ENCODE data around the gene SYCE1.
"Not testable (repeated sequence)": the region's sequence is repeated elsewhere in the genome, so short reads cannot be mapped to it uniquely, and the experiment has no call there.

Gene SYCE1

DNA sequence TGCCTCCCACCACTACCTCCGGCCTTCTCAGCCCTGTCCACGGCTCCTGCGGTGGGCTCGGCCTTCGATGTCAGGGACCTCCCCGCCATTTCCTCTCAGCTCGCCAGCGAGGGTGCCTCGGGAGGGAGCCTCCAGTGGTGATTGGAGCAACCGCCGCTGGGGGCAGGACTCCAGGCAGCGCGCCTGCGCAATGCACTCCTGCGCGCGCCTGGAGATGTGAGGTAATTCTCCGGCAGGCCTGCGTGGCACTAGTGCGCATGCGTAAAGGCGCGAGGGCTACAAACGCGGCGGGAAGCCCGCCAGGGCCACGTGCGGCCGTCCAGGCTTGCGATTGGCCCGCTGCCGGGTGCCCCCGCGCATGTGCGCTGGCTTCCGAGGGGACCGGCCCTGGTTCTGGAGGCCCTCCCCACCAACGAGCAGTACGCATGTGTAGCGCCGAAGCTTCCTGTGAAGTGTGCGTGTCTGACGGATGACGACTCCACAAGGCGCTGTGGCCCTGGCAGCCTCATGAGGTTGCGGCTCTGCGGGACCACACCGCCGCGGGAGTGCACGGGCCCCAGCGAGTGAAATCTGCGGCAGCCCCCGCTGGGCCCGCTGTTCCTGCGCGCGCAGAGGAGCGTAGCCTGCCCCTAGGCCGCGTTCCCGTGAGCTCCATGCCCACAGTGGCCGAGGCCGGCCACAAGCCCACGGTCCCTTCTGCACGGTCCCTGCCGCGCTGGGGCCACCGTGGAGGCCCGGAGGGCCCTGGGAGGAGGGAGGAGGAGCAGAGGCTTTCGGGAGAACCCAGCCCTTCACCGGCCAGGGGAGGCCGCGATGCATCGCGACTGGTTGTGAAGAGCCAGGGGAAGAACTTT is at the start of gene SYCE1:
TSS of gene SYCE1 (minus strand) at position 143 of the 854 bp plus-strand sequence. CDS start at position 89, 54 bp downstream.
- in situ Hi-C loops (cut with HindIII; ENCODE audit: low sequenced_read_pairs): no loop called here

DNA sequence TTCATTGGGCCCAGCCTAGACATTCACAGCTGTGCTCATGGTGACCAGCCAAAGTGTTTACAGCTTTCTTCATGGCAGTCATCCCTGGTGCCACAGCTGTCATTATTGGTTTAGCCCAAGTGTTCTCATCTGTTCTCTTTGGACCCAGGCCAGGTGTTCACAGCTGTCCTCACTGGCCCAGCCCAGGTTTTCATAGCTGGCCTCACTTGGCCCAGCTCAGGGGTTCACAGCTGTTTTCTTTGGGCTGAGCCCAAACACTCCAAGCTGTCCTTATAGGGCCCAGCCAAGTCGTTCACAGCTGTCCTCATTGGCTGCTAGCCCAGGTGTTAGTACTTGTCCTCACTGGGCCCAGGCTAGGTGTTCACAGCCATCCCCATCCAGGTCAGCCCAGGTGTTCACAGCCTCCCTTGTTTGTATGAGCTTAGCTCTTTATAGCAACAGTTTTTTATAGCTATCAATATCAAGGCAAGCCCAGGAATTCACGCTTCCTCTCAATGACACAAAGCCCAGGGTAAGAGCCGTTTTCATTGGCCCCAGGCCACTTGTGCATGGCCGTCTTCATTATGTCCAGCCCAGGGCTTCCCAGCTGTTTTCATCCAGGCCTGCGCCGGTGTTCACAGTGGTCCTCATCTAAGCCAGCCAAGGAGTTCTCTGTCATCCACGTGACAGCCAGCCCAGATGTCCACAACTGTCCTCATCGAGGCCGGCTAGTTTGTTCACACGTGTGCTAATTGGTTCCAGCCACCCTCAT is 49.6 kb upstream of the SYCE1 start:
- in situ Hi-C loops (cut with HindIII; ENCODE audit: low sequenced_read_pairs): no loop called here

GRCh38 chr10:133613699-133614098 is 48.3 kb upstream of the SYCE1 start:
- in situ Hi-C loops (cut with HindIII; ENCODE audit: low sequenced_read_pairs): no loop called here

GRCh38 chr10:133611079-133611478 is 45.7 kb upstream of the SYCE1 start:
- in situ Hi-C loops (cut with HindIII; ENCODE audit: low sequenced_read_pairs): no loop called here

DNA sequence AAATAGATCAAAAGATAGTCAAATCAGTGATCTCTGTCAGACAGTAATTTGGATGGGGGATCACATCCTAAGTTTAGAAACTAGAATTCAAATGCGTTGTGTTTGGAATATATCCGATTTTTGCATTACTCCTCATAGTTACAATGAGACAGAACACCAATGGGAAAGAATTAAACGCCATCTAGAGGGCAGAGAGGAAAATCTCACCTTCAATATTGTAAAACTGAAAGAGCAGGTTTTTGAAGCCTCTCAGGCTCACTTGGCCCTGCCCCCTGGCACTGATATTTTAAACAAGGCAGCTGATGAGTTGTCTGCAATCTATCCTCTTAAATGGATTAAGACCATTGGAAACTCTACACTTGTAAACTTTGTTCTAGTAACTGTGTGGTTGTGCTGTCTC is 43.5 kb upstream of the SYCE1 start:
- in situ Hi-C loops (cut with HindIII; ENCODE audit: low sequenced_read_pairs): no loop called here

GRCh38 chr10:133603434-133603833 is 38.1 kb upstream of the SYCE1 start:
- in situ Hi-C loops (cut with HindIII; ENCODE audit: low sequenced_read_pairs): not testable (repeated sequence)

DNA sequence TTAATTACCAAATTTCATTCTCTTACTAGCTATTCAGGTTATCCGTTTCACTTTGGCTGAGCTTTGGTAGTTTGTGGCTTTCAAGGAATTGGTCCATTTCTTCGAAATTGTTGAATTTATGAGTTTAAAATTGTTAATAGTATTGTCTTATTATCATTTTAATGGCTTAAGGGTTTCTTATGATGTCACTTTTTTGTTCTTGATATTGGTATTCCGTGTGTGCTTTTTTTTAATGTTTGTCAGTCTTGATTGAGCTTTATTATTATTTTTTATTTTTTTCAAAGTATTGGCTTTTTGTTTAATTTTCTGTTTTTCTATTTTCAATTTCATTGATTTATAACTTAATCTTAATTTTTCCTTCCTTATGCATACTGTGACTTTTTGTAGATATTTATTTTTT is 35.3 kb upstream of the SYCE1 start:
- in situ Hi-C loops (cut with HindIII; ENCODE audit: low sequenced_read_pairs): no loop called here

- in situ Hi-C loops (cut with HindIII; ENCODE audit: low sequenced_read_pairs): not testable (repeated sequence)
Observed at GRCh38 chr10:133599869-133600268, 34.5 kb upstream of the SYCE1 start.

GRCh38 chr10:133592716-133593115 is 27.3 kb upstream of the SYCE1 start:
- in situ Hi-C loops (cut with HindIII; ENCODE audit: low sequenced_read_pairs): no loop called here

GRCh38 chr10:133590970-133591359 is 25.6 kb upstream of the SYCE1 start:
- in situ Hi-C loops (cut with HindIII; ENCODE audit: low sequenced_read_pairs): no loop called here

GRCh38 chr10:133590226-133590969 is 25.0 kb upstream of the SYCE1 start:
- in situ Hi-C loops (cut with HindIII; ENCODE audit: low sequenced_read_pairs): no loop called here

- in situ Hi-C loops (cut with HindIII; ENCODE audit: low sequenced_read_pairs): not testable (repeated sequence)
Observed at GRCh38 chr10:133577037-133577436, 11.7 kb upstream of the SYCE1 start.

DNA sequence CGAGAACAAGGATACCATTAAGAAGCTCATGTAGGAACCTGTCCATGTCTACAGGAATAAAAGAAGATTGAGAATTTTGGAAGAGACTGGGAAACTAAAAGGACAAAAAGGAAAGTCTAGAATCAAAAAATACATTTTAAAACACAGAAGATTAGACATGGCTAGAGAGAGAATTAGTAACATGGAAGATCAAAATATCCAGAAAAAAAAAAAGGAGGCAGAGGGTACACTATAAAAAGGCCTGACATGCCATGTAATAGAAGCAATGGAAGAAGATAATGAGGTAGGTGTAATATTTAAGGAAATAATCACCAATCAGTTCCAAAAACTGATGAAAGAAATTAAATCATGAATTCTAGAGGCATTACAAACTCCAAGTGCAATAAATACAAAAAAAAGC is 8.1 kb upstream of the SYCE1 start:
- in situ Hi-C loops (cut with HindIII; ENCODE audit: low sequenced_read_pairs): not testable (repeated sequence)

DNA sequence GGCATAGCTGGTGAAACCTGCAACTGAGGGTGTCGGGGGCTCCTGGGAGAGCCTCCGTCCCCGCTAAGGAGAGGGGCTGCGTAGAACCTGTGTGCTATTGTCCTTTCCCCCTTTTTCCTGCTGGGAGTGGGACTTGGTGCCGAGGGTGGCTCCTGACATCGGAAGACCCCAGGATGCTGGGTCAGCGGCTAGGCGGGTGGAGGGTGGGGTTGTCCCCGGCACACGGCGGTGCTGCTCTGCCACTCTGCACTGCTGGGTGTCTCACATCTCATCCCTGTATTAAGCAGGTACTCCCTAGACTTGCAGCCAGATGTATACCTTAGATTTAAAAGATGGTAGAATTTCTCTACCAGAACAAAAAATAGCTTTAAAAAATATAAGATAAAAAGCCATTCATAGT is 6.7 kb upstream of the SYCE1 start:
- in situ Hi-C loops (cut with HindIII; ENCODE audit: low sequenced_read_pairs): not testable (repeated sequence)

- in situ Hi-C loops (cut with HindIII; ENCODE audit: low sequenced_read_pairs): not testable (repeated sequence)
Observed at GRCh38 chr10:133569801-133570200, 4.4 kb upstream of the SYCE1 start.

DNA sequence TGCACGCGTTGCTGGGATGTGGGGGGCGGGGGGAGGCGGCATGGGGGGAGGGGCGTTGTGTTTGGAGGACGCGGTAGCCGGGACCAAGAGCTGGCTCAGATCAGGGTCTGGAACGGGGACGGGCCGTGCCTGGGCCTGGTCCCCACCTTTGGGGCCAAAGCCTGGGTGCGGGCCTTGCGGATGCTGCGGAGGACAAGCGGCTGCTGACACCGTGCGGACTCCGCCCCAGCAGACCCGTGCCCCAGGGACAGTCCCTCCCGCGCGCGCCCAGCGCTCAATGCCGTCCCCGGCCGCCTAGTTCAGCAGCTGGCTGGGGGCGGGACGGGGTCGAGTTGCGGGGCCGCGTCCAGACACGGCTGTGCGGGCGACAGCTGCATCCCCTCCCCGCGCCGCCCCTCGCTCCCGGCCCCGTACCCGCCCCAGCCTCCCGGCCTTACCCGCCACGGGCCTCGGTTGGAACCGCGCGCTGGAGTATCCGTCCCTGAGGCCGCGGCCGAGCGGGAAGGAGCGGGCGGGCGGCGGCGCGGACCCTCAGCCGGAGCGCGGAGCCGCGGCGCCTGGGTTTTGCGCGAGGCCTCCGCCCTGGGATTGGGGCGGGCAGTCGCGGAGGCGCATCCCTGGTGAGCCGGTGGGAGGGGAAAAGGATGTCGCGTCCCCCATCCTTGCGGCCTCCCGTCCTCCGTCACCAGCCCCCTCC is 3.6 kb upstream of the SYCE1 start:
- in situ Hi-C loops (cut with HindIII; ENCODE audit: low sequenced_read_pairs): not testable (repeated sequence)

DNA sequence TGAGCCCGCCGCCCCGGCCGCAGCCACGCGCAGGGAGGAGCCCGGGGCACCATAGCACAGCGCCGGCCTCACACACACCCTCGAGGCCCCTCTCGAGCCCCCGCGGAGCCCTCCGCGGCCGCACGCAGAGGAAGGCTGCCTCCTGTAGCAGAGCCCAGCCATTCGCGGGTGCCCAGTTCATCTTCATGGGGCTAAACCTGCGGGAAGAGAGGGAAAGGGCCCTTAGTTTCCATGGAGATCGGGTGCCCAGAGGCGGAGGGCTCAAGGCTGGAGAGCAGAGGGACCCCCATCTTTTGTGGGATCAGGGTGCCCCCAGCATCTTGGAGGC is 2.9 kb upstream of the SYCE1 start:
- in situ Hi-C loops (cut with HindIII; ENCODE audit: low sequenced_read_pairs): no loop called here

DNA sequence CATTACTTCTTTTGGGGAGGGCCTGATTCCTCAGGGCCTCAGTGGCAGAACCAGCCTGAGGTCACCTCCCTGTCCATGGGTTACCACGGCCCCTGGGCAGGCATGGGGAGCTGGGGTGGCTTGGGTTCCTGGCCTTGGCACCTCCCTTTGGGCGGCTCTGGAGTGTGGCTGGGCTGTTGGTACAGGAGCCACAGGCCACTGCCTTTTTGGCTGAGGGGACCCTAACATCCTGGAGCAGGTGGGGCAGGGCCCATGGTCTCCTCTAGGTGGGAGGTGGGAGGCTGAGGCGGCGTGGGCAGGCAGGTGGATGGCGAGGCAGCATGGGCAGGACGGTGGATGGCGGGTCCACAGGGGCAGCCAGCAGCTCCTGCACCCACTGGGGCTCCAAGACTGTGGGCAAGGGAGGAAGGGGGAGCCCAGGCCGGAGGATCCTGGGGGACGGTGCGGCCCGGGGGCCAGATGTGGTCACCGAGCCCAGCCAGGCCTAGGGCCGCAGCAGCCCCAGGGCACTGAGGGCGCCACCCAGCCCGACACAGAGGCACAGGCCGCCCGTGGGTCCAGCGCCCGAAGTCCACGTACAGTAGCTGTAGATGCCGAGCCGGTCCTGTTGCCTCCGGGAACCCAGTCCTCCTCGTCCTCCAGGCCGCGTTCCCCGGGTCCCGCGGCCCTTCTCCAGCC is 2.4 kb upstream of the SYCE1 start:
- in situ Hi-C loops (cut with HindIII; ENCODE audit: low sequenced_read_pairs): no loop called here

- in situ Hi-C loops (cut with HindIII; ENCODE audit: low sequenced_read_pairs): no loop called here
Observed at GRCh38 chr10:133567119-133567518, 1.7 kb upstream of the SYCE1 start.

DNA sequence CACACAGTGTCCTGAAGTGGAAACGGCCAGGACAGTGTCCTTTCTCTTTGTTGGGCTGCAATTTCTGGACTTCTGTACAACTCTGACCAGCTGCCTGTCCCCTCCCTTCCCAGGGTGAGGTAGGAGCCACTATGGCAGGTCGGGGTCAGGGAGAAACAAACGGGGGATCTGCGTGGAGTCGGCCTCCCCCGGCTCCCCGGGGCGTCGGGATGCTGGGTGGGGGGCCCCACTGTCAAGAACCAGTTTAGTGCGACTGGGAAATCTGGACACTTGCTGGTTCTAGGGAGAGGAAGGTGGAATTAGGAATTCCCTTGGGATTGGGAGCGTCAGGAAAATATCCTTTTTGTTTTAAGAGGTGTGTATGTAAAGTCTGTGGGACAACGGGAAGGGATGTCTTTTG is 567 bp downstream of the SYCE1 start:
- in situ Hi-C loops (cut with HindIII; ENCODE audit: low sequenced_read_pairs): loop anchor here (5.0 kb wide), 1 partner anchor 103 kb away; no protein-coding TSS in a partner anchor

All from endothelial cell of hepatic sinusoid (primary cell).